Activated CD8-positive, alpha-beta memory T cell treated with anti-CD3 and anti-CD28 coated beads, Interleukin-2, amount 50 U/mL, for 24 hours (primary cell): ENCODE data around the gene HCFC1.

Experiments used
- DNase-seq: peaks from one replicate; pipeline ENCODE4 v3.0.0-alpha.2; 2020; ENCODE audit errors: extremely low read depth

HCFC1 gene

DNA sequence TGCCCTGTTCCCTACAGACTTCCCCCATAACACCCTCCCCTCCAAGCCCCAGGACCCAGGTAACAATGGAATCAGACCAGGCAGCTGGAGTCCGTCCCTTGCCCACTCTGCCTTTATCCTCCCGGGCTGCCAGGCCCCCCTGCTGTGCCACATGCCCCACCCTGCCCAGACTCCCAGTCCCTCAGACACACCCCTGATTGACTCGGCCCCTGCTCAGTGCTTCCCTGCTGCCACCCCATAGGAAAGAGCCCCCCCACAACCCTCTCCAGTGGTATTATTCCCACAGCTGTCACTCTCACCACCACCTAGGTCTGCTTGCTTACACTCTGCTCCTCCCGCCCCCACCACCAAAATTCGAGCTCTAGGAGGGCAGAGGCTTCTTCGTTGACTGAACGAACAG is 32.0 kb downstream of the HCFC1 start:
- DNase-seq = no peak

DNA sequence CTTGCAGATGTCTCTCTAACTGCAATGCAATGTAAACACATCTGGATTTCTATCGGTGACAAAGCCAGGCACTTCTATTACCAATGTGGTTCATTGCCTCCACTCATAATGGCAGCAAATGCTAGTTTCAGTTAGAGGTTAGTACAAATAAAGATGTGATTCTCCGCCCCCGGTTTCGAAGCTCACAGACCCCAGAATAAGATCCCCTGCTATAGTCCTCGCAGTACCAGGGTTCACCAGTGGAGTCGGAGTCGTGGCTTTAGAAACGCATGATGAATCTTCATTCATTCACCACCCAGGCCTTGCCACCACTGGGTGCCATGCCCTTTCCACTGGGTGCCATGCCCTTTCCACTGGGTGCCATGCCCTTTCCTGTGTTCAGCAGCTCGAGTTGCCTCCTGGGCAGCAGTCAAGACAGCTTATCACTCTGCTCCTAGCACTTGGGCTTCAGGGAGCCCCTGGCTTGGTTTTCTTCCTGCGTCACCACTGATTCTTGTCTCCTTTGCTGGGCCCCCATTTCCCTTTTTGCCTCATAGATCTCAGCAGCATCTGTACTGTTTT is 33.3 kb downstream of the HCFC1 start:
- no peak for DNase-seq

DNA sequence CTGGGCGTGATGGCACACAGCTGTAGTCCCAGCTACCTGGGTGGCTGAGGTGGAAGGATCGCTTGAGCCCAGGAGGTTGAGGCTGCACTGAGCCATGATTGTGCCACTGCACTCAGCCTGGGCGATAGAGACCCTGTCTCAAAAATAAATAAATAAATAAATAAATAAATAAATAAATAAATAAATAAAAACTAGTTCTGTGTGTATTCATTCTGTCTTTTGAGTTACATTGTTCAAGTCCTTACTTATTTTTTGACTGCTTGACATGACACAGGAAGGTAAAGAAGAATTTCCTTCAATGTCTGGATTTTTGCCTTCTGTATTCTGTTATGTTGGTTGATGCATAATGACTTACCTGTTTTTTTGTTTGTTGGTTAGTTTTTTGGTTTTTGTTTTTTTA is 34.6 kb downstream of the HCFC1 start:
- no peak for DNase-seq

DNA sequence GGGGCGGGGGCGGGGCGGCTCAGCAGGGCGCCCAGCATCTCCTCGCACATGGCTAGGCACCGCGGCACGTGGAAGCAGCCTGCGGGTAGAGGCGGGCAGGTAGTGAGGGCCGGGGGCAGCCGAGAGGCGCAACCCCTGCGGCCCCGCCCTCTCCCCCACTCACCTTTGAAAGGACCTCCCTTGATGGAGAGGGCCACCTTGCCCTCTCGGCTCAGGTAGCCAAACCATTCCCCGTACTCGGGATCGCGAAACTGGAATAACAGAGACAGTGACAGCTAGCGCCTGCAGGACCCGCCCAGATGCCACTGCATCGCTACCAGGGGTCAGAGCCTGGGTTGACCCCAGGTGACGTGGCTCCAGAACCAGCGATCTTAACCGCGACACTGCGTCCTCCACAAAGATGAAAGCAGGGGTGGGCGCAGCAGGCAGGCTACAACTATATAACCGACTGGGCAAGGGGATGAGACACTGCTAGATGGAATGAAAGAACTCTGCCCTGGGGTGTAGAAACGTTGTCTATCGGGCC is 36.2 kb downstream of the HCFC1 start:
- no peak for DNase-seq

DNA sequence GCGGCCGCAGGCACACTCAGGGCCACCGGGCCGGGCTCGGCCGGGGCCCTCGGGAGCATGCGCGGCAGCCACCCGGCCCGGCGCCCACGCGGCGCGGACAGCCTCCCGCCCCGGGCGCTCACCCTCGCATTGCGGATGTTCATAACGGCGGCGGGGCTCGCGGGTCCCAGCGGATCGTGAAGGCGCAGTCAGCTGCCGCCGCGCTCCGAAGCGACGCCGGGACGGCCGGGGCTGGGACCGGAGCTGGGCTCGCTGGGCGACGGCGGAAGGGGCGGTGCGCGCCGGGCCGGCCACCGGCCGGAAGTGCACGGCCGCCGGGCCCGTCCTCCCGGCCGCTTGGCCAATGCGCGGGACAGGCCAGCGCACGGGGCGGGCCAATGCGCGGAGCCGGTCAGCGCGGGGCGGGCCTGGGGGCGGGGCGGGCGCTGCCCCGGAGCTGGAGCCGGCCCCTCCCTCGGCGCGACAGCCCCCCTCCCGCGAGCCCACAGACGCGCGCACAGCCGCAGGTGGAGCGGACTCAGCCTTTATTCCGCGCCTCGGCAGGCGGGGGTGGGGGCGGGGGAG is 36.8 kb downstream of the HCFC1 start, which contains the start of gene NAA10:
Gene NAA10, minus strand, starts transcription at position 276 of the 564 bp plus-strand sequence. Its CDS starts 133 bp downstream, at position 143.
- no peak for DNase-seq

DNA sequence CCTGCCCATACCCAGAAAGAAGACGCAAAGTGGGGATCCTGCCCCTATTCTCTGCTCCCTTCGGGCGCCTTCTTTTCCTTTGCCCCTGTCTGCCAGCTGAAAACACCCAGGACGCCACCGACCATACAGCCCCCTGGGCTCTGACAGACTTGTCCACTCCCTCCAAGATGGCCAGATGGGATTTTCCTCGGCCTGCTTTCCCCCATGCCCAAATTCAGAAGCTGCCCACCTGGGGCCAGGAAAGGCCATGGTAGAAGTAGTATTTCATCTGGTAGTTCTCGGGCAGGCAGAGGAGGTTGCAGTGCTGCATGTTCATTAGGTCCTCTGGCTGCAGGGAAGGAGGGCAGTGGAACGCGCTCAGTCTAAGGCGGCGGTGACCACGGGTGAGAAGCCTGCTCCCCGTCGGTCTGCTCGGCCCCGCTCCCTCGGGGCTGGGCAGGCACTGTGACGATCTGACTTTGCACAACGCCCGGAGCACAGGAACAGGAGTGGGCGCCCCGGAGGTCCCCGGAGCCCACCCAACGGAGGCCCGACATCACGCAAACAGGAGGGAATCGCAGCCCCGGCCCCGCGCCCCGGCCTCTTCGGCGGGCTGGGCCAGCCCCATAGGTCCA is 37.4 kb downstream of the HCFC1 start:
- DNase-seq = no peak

DNA sequence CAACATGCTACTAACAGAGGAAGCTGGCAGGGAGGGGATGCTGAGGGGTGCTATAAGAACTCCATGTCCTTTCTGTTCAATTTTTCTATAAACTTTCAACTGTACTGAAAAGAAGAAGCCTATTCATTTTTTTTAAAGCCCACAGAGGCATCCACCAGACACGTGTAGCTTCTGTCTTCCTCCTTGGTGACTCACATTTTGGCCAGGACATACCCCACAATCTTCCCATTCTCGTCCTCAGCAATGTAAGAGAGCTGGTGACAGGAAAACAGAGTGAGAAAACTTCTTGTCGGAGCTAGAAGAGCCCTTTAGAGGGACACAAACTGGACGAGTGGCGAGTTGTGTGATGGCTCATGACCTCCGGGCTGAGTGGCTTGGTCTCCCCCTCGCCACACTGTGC is 37.9 kb downstream of the HCFC1 start:
- DNase-seq = no peak

DNA sequence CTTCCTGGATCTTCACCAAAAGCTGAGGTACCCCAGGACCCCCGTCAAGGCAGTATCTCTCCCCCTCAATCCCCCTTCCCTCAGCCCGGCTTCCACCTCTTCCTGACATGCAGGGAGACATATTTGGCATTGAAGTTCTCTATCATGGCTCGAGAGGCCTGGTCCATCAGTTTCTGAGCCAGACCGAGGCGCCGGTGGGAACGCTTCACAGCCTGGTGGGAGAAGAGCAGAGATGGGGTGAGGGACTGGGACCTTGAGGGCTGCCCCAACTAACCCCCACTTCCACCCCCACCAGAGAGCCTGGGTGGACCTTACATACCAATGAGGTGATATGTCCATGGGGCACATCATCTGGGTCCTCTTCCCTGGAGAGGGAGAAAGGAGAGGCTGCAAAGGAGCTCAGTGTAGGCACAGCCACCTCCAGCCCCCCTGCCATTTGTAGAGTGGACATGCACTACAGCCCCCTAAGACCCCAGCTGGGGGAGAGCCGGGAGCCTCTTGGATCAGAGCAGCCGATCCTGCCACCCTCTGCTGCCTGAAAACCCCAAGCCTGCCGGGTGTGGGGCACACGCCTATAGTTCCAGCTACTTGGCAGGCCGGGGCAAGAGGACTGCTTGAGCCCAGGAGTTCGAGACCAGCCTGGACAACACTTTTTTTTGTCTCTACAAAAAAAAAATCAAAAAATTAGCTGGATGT is 39.2 kb downstream of the HCFC1 start:
- no peak for DNase-seq

DNA sequence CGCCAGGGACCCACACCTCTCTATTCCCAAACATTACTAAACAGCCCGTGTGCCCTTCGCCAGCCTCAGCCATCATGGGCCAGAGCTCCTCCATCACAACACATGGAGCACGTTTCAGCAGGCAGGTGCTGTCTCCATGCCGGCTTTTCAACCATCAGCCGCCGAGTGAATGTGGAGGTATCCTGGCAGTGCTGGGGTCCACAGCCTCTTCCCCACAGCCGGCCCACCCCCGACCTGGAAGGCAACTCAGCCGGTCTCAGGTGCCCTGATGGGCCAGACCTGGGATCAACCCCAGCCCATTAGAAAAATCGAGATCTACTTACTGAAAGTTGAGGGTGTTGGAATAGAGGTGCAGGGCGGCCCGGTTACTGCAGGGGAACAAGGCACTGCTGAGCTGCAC is 39.9 kb downstream of the HCFC1 start:
- no peak for DNase-seq

DNA sequence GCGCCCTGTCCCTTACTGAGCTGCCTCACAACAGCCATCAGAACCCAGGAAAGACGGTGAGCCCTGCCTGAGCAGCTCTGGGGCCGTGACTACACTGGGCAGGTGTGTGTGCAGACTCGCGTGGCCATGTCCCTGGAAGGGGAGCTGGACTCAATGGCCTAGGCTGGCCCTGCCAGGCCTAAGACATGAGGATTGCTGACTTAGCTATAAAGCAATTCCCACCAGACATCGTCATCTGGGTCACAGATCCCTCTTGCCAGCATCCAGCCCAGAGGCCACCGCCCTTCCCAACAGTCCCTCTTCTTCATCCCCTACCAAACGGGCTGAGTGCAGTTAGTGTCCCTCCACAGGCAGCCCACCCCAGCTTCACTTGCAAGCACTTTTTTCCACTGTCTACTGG is 40.5 kb downstream of the HCFC1 start:
- no peak for DNase-seq

DNA sequence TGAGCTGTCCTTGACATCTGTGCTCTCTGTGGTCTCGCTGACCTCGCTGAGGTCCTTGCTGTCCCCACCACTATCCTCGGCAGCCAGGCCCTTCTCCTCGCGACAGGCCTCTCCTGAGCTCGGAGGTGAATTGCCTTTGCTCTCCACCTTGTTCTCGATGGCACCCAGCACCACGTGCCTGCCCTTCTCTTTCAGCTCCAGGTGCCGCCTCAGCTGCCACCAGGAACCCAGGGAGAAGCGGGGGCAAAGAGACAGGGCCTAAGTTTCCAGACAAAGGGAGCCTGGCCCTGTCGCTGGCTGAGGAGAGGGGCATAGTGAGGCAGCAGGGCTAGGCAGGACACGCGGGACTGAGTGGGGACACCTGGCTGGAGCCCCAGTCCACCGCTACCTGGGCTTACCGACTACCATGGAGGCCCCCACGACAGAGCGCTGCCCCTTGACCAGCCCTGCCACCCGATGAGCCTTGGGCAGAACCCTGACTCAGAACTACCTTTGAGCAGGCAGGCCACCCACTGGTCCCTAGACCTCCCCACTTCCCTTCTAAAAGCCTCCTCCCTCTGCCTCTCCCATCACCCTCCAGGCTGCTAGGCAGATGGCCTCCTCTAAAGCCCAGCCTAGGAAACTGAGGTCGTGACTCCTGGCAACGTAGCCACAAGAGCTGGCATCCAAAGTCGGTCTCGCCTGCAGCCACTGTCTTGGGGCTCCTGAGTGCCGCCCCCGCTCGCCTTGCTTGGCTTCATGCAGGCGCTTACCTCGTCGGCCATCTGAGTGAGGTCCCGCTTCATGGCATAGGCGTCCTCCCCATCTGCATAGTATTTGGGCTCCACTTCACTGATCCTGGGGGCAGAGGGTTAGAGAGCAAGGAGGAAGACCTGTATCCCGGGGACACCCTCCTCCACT is 41.4 kb downstream of the HCFC1 start:
- no peak for DNase-seq

DNA sequence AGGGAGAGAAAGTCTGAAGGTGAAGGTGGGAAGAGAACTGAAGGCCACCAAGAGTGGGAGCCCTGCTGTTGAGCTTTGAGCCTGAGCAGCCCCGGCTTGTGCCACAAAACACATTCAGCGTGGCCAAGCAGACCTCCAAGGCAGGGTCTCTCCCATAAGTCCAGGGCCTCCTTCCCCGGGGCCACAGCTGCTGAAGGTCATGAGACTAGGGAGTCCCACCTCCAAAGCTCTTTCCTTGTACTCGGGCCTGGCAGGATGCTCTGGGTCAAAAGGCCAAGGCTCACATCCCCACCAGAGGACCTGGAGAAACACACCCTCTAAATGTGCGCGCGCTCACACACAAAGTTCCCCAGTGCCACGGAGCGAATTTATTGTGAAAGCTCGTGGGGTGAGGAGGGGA is 42.0 kb downstream of the HCFC1 start:
- no peak for DNase-seq

DNA sequence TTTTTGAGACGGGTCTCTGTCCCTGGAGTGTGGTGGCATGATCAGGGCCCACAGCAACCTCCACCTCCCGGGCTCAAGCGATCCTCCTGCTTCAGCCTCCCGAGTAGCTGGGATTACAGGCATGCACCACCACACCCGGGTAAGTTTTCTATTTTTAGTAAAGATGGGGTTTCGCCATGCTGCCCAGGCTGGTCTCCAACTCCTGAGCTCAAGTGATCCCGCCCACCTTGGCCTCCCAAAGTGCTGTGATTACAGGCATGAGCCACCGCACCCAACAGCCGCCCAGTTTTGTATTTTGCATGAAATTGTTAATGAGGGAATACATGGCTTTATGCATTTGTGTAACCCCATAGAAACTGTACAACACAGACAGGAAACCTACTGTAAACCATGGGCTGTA is 42.8 kb downstream of the HCFC1 start:
- DNase-seq = no peak

DNA sequence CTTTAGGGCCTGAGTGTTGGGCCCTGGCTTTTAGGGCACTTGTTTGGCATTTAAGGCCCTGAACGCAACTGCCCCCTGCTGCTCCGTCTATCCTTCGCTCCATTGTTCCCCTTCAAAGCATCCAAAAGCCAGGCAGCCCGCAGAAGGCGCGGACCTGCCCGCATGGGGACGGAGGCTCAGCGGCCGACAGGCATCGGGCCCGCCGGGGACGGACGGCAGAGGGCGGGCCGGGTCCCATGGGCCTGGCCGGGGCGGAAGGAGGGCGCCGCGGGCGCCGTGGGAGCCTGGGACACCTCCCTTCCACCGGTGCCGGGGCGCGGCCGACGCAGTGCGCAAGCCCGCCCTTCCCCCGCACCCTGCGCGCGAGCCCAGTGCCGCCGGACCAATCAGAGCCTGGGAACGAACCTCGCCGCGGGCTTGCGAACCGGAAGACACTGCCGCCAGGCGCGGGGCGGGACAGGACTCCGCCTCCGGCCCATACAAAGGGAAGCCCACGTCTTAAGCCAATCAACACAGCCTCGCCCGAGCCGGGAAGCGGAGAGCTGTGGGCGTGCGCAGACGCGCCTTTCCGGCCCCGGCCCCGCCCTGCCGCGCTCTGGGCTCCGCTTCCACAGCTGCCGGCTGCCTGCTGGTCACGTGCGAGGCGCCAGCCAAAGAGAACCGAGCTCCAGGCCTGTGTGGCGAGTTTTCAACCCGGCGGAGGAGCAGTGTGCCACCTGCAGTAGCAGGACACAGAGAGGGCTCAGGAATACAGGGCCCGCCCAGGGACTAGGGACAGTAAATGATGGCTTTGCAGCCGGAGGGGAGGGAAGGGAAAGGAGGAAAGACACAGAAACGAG is 43.5 kb downstream of the HCFC1 start:
- peak; percentile 73 for DNase-seq

DNA sequence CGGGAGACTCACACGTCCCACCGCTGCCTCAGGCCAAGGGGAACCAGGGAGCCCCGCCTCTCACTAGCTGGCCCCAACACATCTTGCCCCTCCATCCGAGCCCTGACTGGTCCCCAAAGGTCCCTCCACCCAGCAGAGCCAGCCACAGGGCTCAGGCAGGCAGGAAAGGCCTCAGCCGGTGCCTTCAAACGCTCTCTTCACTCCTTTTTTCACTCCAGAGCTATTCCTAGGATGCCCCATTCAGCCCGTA is 44.0 kb downstream of the HCFC1 start:
- no peak for DNase-seq

DNA sequence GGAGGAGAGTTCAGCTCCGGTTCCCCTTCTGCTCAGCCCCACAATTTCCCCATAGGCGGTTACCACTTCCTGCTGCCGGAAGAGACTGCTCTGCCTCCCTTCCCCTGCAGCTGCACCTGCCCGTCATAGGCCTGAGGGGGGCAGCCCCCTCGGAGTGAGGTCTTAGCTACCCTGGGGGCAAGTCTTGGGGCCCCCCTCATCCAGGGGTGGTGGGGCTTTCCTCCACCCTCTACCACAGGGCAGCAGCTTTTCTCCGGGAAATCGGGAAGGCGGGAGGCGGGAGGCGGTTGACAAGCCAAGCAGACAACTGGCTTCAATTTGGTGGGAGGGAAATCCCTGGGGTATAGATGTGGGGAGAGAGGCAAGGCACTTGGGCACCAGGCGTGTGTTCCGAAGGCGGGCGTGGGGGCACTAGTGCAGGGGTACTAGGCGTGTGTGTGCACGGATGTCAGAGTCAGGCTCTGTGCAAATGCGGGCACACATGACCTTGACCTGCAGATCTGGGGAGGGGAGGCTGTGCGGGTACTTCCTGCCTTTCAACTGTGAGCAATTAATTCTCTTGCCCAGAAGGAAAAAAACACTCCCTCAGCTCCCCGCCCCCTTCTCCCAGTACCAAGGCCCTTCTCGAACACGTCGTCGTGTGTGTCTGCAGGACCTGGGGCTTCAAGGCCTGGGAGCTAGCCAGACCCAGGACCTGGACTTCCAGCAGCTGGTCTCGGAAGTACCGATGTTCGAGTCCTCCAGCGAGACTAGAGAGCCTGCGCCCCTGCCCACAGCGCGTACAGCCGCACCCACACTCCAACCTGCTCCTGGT is 44.6 kb downstream of the HCFC1 start:
- no peak for DNase-seq

DNA sequence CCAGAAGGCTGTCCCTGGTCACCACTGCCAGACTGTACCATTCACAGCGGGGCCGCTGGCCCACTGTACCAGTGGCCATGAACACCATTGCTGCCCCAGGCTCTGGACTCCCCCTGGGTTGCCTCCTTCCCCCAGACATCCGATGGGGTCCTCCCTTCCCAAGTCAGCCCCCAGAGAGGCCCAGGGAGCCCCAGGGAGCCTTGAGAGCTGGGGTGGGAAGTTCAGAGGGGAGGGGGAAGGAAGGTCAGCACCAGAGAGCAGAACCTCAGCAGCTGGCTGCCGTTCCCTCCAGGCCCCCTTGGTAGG is 45.1 kb downstream of the HCFC1 start:
- DNase-seq = no peak

DNA sequence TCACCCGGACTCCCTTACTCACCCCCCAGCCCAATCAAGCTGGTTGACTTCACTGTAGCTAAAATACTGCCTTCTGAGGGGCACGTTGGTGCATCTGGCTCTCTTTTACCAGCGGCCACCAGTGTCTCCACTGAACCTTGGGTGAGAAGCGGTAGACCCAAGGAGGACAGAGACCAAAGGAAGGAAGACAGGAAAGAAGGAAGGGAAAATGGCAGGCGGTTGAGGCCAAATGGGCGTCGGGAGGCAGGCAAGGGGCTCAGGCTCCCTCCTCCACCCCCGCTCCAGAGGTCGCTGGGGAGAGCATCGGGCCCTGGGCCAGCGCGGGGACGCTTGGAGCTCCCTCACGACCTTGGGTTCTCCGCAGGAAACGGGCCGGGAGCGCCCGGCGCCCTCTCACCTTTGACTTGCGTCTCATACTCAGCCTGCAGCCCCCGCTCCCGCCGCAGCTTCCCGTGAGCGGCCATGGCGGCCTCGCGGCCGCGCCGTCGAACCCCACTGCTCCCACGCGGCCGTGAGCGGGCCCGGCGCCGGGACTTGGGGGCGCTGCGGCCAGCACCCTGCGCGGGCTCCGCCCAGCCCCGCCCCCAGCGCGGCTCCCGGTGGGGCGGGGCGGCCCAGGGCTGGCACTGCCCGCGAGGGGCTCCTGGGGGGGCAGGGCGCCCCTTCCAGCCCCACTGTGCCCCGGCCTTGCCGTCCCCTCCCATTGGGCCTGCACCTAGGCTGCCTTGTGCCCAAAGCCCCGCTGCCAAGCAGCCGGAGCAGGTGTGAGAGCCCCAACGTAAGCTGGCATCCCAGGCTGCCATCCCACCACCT is 45.7 kb downstream of the HCFC1 start, which contains the start of gene ARHGAP4:
Gene ARHGAP4, minus strand, starts transcription at position 526 of the 813 bp plus-strand sequence. Its CDS starts 62 bp downstream, at position 464.
- no peak for DNase-seq

DNA sequence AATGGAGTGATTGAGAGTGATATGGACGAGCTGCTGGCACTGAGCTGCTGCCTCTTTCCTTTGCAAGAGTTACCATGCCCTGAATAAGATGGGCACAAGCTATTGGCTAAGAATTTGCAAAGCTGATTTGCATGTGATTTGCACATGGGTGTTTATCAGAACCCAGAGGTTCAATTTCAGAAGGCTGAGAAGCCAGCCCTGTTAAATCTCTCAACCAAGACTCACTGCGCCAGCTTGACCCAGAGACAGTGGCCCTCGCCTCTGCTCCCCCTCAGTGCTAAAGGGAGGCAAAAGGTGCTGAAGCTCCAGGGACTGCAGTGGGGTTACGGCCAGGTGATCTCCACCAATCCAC is 46.3 kb downstream of the HCFC1 start:
- DNase-seq = no peak
